ENCODE measurements around the gene CCDC192.

DNA sequence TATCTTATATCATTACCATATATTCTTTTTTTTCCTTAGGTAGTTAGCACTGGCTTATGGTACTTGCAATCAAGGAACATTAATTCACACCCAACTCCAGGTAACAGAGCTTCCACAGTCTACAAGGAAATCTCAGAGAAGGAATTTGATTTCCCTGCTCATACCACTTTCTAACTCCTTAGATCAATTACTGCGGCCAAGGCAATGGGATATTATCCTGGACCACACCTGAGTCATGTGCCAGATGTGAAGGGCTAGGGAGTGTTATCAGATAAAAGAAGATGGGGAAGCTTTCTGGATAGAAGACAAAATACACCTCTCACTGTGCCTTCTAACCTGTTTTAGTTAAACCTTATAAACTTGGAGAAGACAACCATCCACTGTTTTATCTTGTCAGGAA, 181.2 kb downstream of the CCDC192 start:
- no peak for TF ChIP-seq EZH2 (IDR thresholded peaks at IDR 0.05; ENCODE audit: borderline replicate concordance, low read depth, low read length, poor library complexity, severe bottlenecking)
- TF ChIP-seq, protein P1, sequence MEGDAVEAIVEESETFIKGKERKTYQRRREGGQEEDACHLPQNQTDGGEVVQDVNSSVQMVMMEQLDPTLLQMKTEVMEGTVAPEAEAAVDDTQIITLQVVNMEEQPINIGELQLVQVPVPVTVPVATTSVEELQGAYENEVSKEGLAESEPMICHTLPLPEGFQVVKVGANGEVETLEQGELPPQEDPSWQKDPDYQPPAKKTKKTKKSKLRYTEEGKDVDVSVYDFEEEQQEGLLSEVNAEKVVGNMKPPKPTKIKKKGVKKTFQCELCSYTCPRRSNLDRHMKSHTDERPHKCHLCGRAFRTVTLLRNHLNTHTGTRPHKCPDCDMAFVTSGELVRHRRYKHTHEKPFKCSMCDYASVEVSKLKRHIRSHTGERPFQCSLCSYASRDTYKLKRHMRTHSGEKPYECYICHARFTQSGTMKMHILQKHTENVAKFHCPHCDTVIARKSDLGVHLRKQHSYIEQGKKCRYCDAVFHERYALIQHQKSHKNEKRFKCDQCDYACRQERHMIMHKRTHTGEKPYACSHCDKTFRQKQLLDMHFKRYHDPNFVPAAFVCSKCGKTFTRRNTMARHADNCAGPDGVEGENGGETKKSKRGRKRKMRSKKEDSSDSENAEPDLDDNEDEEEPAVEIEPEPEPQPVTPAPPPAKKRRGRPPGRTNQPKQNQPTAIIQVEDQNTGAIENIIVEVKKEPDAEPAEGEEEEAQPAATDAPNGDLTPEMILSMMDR (conservative IDR thresholded peaks at IDR 0.05; ENCODE audit: low read depth, low read length), result no peak
